Neural crest cell (in vitro differentiated cells): Measurements from ENCODE around the gene TCF7L2. TPM values are rescaled to one million over a fixed set of nuclear protein-coding genes. Genes with fewer than 3 reads are reported as not detected.

Source experiments
- DNase-seq: peaks from one replicate; pipeline ENCODE4 v3.0.0; 2021; ENCODE audit warnings: low read depth, mixed read lengths, low spot score
- H3K27ac Mint-ChIP-seq: one replicate; pipeline ENCODE4 v1.8.0; 2021; ENCODE audit warnings: mild to moderate bottlenecking, mixed read lengths; ENCODE audit not compliant: unreplicated experiment
- H3K27me3 Mint-ChIP-seq: 2 replicates; pipeline ENCODE4 v1.8.0; 2021; ENCODE audit warnings: low read depth, mild to moderate bottlenecking, mixed read lengths
- H3K36me3 Mint-ChIP-seq: 2 replicates; pipeline ENCODE4 v1.8.0; 2021; ENCODE audit warnings: low read depth, mild to moderate bottlenecking, mixed read lengths
- H3K4me1 Mint-ChIP-seq: 2 replicates; pipeline ENCODE4 v1.8.0; 2021; ENCODE audit warnings: mixed read lengths
- H3K4me3 Mint-ChIP-seq: one replicate; pipeline ENCODE4 v1.8.0; 2021; ENCODE audit warnings: mild to moderate bottlenecking, mixed read lengths
- H3K9me3 Mint-ChIP-seq: 2 replicates; pipeline ENCODE4 v1.8.0; 2021; ENCODE audit warnings: mixed read lengths
- total RNA-seq: library from RNA; stranded (reverse); gene quantifications from 2 replicates; pipeline ENCODE4 v1.2.1, GENCODE V29; 2021
- TF ChIP-seq, protein P1 (sequence below): fragments of 200-600 bp; sonication (generic); conservative IDR thresholded peaks from 2 replicates; pipeline ENCODE4 v1.5.0; 2021; ENCODE audit warnings: antibody characterized with exemption, mild to moderate bottlenecking

TCF7L2 gene
- total RNA-seq, 1 donor from 2014 or later = 34.8 TPM

DNA sequence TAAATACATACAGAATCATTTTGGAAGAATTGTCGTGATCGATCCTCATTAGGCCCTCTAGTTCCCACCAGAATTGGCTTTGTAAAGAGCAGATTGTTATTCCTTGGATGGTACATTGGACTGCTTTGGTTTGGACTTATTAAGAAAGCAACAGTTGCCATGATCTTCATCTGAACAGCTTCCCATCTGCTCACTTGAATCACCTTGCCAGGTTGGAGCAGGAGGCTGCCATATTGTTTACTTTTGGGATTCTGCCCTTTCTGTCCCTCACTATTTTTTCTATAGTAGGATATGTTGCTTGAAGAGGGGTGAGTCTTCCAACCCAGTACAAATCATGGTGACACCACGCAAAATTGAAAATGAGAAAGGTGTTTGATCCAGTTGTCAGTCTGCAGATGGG, 199.6 kb downstream of the TCF7L2 start:
- Mint-ChIP-seq H3K4me3 (no peak overlapping the region), H3K27ac (no peak overlapping the region), H3K9me3 (peaks cover 4% of the 10 kb centered on the region)

DNA sequence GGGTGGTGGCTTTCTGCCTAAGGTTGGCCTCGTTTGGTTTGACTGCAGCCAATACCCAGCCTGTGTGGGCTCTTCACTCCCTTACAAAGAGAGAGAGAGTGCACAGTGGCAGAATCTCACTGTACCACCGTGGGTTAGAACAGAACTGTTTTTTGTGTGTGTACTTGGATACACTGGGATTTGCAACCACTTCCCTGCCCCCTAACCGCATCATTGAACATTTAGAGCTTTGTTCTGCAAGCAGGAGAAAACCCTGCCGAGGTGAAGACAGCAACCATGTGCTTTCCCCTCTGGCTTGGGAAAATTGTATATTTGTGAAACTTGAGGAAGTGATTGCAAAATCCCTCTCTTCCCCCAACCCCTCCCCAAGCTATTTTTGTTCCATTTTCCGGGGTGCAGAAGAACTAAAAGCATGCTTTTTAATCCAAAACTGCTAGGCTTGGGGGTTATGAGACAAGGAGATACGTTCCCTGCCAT, 201.2 kb downstream of the TCF7L2 start:
- Mint-ChIP-seq H3K4me1 (peaks cover 13% of the 10 kb centered on the region), H3K27ac (peak overlapping the region; percentile 81), H3K27me3 (no peaks in the 10 kb centered on the region), H3K36me3 (peaks cover 56% of the 10 kb centered on the region), H3K4me3 (no peak overlapping the region), H3K9me3 (peaks cover 4% of the 10 kb centered on the region)
- no peak for DNase-seq
- TF ChIP-seq, protein P1, sequence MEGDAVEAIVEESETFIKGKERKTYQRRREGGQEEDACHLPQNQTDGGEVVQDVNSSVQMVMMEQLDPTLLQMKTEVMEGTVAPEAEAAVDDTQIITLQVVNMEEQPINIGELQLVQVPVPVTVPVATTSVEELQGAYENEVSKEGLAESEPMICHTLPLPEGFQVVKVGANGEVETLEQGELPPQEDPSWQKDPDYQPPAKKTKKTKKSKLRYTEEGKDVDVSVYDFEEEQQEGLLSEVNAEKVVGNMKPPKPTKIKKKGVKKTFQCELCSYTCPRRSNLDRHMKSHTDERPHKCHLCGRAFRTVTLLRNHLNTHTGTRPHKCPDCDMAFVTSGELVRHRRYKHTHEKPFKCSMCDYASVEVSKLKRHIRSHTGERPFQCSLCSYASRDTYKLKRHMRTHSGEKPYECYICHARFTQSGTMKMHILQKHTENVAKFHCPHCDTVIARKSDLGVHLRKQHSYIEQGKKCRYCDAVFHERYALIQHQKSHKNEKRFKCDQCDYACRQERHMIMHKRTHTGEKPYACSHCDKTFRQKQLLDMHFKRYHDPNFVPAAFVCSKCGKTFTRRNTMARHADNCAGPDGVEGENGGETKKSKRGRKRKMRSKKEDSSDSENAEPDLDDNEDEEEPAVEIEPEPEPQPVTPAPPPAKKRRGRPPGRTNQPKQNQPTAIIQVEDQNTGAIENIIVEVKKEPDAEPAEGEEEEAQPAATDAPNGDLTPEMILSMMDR = no peak

More for the DNA sequence above, 199.6 kb downstream of the TCF7L2 start:
- Mint-ChIP-seq H3K4me1 (peaks cover 13% of the 10 kb centered on the region), H3K36me3 (peaks cover 53% of the 10 kb centered on the region), H3K27me3 (no peaks in the 10 kb centered on the region)
- DNase-seq = no peak
- TF ChIP-seq, protein P1 = no peak

DNA sequence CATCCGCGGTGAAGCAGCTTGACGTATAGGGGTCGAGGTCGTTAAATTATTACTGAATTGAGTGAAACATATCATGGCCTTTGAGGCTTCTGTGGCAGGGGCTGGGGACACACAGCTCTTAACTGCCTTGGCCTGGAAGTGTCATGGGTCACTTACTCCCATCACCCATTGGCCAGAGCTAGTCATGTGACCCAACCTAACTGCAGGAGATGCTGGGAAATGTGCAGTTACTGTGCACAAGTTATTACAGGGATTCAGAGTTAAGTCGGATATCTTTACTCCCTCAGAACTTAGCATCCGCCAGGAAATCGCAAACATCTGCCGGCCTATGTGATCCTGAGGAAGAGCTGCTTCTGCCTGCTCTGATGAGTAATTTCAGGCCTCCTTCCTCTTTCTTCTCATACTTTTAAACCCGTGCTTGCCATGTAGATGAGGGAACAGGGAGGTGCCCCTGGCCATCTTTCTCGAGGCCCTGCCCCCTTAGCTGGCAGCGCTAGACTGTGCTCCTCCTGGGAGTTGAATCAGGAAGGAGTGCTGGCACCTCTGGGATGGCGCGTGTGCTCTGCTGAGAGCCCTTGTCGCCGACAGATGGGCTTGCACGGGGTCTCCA, 203.6 kb downstream of the TCF7L2 start:
- Mint-ChIP-seq H3K27me3 (no peaks in the 10 kb centered on the region), H3K27ac (no peak overlapping the region), H3K36me3 (peaks cover 54% of the 10 kb centered on the region), H3K4me1 (peaks cover 21% of the 10 kb centered on the region), H3K9me3 (peaks cover 4% of the 10 kb centered on the region), H3K4me3 (no peak overlapping the region)
- DNase-seq = no peak
- TF ChIP-seq, protein P1 = no peak

DNA sequence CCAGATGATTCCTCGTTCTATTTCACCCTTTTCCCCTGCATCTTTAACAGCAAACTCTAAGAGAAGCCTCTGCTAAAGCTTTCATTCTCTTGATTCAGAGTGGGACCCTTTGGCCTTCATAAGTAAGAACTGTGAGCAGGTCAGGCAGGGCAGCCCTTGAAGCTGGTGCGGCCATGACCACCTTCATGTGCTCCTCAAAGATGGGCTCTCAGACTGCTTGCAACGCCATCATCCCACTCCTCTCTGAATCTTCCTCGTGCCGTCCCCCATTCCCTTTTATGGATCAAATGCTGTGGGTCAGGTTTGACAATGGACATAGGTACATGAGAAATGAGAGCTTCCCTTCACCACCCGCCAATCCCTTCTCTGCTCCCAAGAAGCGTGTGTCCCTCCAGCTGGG, 207.4 kb downstream of the TCF7L2 start:
- TF ChIP-seq, protein P1 = no peak
- H3K36me3 Mint-ChIP-seq = peaks cover 41% of the 10 kb centered on the region
- peak overlapping the region; percentile 19 for H3K27ac Mint-ChIP-seq

DNA sequence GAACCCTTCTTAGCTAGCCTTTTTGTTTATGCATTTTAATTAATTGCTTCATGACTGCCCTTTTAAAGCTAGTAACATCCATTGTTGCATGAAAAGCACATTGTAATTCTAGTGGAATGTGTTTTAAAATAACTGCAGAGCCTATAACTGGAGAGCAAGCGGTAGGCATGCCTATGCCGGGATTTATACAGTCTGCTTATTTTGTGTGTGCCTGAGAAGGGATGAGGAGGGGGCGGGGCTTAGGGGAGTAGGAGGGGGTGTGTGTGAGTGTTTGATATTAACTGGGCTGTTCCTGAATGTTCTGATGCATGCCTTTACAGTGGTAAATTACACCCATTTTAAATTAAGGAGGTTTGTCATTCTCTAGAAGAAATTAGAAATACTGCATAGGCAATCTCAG, 208.1 kb downstream of the TCF7L2 start:
- peaks cover under 1% of the 10 kb centered on the region for H3K9me3 Mint-ChIP-seq
- no peak for DNase-seq
- H3K27ac Mint-ChIP-seq = no peak overlapping the region
- H3K4me1 Mint-ChIP-seq = peaks cover 14% of the 10 kb centered on the region
- TF ChIP-seq, protein P1 = no peak
- no peak overlapping the region for H3K4me3 Mint-ChIP-seq
- peaks cover 37% of the 10 kb centered on the region for H3K36me3 Mint-ChIP-seq
- no peaks in the 10 kb centered on the region for H3K27me3 Mint-ChIP-seq

More for the DNA sequence above, 207.4 kb downstream of the TCF7L2 start:
- Mint-ChIP-seq H3K4me3 (no peak overlapping the region), H3K4me1 (peaks cover 14% of the 10 kb centered on the region), H3K9me3 (peaks cover 2% of the 10 kb centered on the region), H3K27me3 (no peaks in the 10 kb centered on the region)
- DNase-seq = no peak
